GM18868 (cell line): ENCODE data around the gene JTB.

Experiments used
- ATAC-seq: cut with Tn5 transposase; IDR thresholded peaks from one replicate; pipeline ENCODE4 v1.9.1; 2021; ENCODE audit warnings: mild to moderate bottlenecking, moderate library complexity; ENCODE audit not compliant: unreplicated experiment

JTB gene

GRCh38 chr1:153956997-153957715 is 20.3 kb downstream of the JTB start:
- ATAC-seq = no peak

GRCh38 chr1:153954826-153955225 is 22.6 kb downstream of the JTB start:
- ATAC-seq = no peak

GRCh38 chr1:153953859-153954365 is 23.6 kb downstream of the JTB start:
- ATAC-seq = no peak

GRCh38 chr1:153951801-153952200 is 25.7 kb downstream of the JTB start:
- no peak for ATAC-seq

GRCh38 chr1:153951183-153951582 is 26.3 kb downstream of the JTB start:
- no peak for ATAC-seq

GRCh38 chr1:153946622-153947241 is 30.7 kb downstream of the JTB start, which contains the start of gene DENND4B:
TSS of gene DENND4B (minus strand) at chr1:153946718. CDS start at chr1:153944374, 2,344 bp downstream.
- ATAC-seq = peak; percentile 54

GRCh38 chr1:153945795-153946621 is 31.5 kb downstream of the JTB start:
- peak; percentile 67 for ATAC-seq

- no peak for ATAC-seq
Observed at GRCh38 chr1:153945131-153945794, 32.2 kb downstream of the JTB start.

GRCh38 chr1:153944827-153945117 is 32.7 kb downstream of the JTB start:
- ATAC-seq = no peak

GRCh38 chr1:153944005-153944826 is 33.3 kb downstream of the JTB start:
- ATAC-seq = no peak

- no peak for ATAC-seq
Observed at GRCh38 chr1:153942766-153943549, 34.5 kb downstream of the JTB start.

GRCh38 chr1:153941826-153942725 is 35.4 kb downstream of the JTB start:
- no peak for ATAC-seq

- no peak for ATAC-seq
Observed at GRCh38 chr1:153940756-153941155, 36.7 kb downstream of the JTB start.

GRCh38 chr1:153939476-153939875 is 38.0 kb downstream of the JTB start:
- ATAC-seq = no peak

- ATAC-seq = no peak
Observed at GRCh38 chr1:153938996-153939395, 38.5 kb downstream of the JTB start.

- ATAC-seq = no peak
Observed at GRCh38 chr1:153937331-153937730, 40.1 kb downstream of the JTB start.

- no peak for ATAC-seq
Observed at GRCh38 chr1:153936011-153936802, 41.3 kb downstream of the JTB start.

GRCh38 chr1:153934746-153935145 is 42.7 kb downstream of the JTB start:
- no peak for ATAC-seq
